K562 treated with DMSO at 1 percent for 12 hours (cell line): ENCODE measurements around the gene RGPD6. TPM values are rescaled to one million over a fixed set of nuclear protein-coding genes. Genes with fewer than 3 reads are reported as not detected.

Experiments used
- total RNA-seq: library from RNA; unstranded; fragments of 300-600 nt; gene quantifications from 2 replicates; pipeline ENCODE4 v1.2.3, GENCODE V29; 2022; ENCODE audit not compliant: insufficient read depth

The RGPD6 gene
- total RNA-seq: 0.27 and 0.35 TPM in 2 replicates

DNA sequence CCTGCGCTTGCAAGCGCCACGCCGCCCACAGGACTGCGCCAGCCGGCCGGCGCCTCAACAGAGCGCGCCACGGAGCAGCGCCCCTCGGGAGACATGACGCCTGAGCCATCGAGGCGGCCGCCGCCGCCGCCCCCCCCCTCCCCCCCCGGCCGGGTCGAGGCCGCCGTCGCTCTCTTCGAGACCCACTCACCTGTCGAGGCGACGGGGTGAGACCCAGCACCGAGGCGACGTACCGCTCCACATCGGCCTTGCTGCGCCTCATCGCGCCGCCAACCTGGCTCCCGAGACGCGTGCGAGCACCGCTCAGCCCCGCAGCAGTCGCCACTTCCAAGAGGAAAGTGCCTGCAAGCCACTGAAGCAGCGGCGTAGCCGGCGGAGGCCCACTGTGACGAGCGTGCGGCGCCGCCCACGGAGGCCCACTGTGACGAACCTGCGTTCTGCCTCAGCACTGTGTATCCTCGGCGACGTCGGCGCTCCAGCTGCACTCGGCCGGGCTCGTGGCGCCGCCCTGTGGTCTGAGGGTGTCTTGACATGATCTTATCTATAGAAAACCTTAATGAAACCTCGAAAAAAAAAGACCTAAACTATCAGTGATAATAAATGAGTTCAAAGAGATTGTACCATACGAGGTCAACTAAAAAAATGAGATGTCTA lies at the start of gene RGPD6:
Gene RGPD6 (minus strand): TSS at position 460 of the 654 bp plus-strand sequence. CDS start 198 bp downstream, at position 262.

DNA sequence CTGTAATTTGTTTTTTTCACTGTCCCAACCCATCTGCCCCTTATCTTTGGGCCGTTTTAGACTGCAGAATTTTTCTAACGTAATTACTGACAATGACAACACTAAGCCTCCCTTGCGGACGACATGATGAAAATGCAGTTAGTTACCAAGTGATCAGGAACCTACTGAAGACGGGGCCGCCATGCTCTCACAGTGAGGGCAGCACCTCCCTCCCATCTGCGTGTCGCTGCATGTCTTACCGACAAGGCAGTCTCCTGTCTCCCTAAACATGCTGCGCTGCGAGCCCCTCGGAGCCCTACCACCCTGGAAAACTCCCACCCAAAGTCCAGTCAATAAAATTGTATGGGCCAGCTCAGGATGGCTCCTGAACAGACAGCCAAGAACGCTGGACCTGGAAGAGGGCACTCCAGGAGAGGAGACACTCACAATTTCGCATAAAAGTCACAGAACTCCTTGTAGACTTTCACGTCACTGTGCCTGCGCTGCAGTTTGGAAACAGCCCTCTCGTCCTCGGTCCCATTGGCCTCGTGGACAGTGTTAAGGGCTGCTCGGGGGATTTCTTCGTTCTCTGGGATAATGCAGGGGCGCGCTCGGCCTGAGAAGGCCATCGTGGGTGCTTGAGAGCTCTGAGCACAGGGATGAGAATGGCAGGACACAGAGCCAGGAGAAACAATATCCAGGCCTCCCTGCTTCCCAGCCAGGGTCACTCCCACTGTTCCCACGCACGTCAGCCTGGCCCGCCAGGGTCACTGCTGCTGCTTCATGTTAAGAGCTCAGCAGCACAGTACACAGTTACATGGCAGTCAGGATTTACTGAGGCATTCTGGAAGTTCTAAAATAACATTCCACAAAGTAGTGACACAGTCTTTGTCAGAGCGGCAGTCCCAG lies 104.6 kb downstream of the RGPD6 start, which contains the start of gene LIMS4:
Gene LIMS4 (minus strand): TSS at position 646 of the 888 bp plus-strand sequence. CDS start 38 bp downstream, at position 608.

Other genes with a start within 250 kb of the RGPD6 start
- not detected in 2 replicates for gene LIMS4, start 104.4 kb downstream of the RGPD6 start, total RNA-seq
- 29.8 and 72.3 TPM in 2 replicates for gene BUB1, start 100.8 kb upstream of the RGPD6 start, total RNA-seq
- not detected in 2 replicates for gene ACOXL, start 155.4 kb upstream of the RGPD6 start, total RNA-seq